GM12878 (cell line): ENCODE results near the gene HDGF. TPM values are rescaled to one million over a fixed set of nuclear protein-coding genes. Genes with fewer than 3 reads are reported as not detected.

Experiments used
- ATF3 ChIP-seq: IDR thresholded peaks from 2 replicates; pipeline ENCODE4 v1.6.1; 2011; ENCODE audit warnings: low read depth, mild to moderate bottlenecking, low read length, moderate library complexity, borderline replicate concordance; ENCODE audit errors: extremely low read depth
- BCLAF1 ChIP-seq: fragments of 450-650 bp; IDR thresholded peaks from 2 replicates; pipeline ENCODE4 v1.6.1; 2017; ENCODE audit warnings: antibody characterized with exemption, mild to moderate bottlenecking, moderate library complexity
- CHD4 ChIP-seq: fragments of 200-600 bp; sonication (generic); IDR thresholded peaks from 2 replicates; pipeline ENCODE4 v1.6.1; 2016; ENCODE audit warnings: mild to moderate bottlenecking
- IKZF1 ChIP-seq: fragments of 450-650 bp; conservative IDR thresholded peaks from 2 replicates; pipeline ENCODE4 v1.6.1; 2017; ENCODE audit warnings: antibody characterized with exemption, mild to moderate bottlenecking
- KAT2A ChIP-seq: conservative IDR thresholded peaks from 2 replicates; pipeline ENCODE4 v1.6.1; 2011; ENCODE audit warnings: low read depth, low read length; ENCODE audit not compliant: control insufficient read depth
- MEF2A ChIP-seq: IDR thresholded peaks from 2 replicates; pipeline ENCODE4 v1.6.1; 2011; ENCODE audit warnings: low read depth, mild to moderate bottlenecking, low read length, moderate library complexity; ENCODE audit not compliant: insufficient read depth
- MTA2 ChIP-seq: fragments of 450-650 bp; IDR thresholded peaks from 2 replicates; pipeline ENCODE4 v1.6.1; 2016; ENCODE audit warnings: low read depth, mild to moderate bottlenecking, moderate library complexity
- PAX8 ChIP-seq: fragments of 450-650 bp; IDR thresholded peaks from 2 replicates; pipeline ENCODE4 v1.6.1; 2017; ENCODE audit warnings: mild to moderate bottlenecking, moderate library complexity
- POLR2A ChIP-seq: IDR thresholded peaks from 2 replicates; pipeline ENCODE4 v1.6.1; 2011; ENCODE audit warnings: low read depth, mild to moderate bottlenecking, low read length
- POLR2AphosphoS5 ChIP-seq: IDR thresholded peaks from 2 replicates; pipeline ENCODE4 v1.6.1; 2011; ENCODE audit warnings: mild to moderate bottlenecking, low read length, inconsistent platforms
- SIX5 ChIP-seq: IDR thresholded peaks from 2 replicates; pipeline ENCODE4 v1.6.1; 2011; ENCODE audit warnings: mild to moderate bottlenecking, low read depth, low read length, moderate library complexity; ENCODE audit not compliant: severe bottlenecking
- SMARCA5 ChIP-seq: fragments of 450-650 bp; IDR thresholded peaks from 2 replicates; pipeline ENCODE4 v1.6.1; 2017; ENCODE audit warnings: mild to moderate bottlenecking
- SUZ12 ChIP-seq: fragments of 200-600 bp; sonication (generic); IDR thresholded peaks from one replicate; pipeline ENCODE4 v1.6.1; 2018; ENCODE audit warnings: antibody characterized with exemption, mild to moderate bottlenecking; ENCODE audit not compliant: unreplicated experiment
- TCF12 ChIP-seq: IDR thresholded peaks from 2 replicates; pipeline ENCODE4 v1.6.1; 2011; ENCODE audit warnings: low read depth, mild to moderate bottlenecking, low read length
- polyA plus RNA-seq, 11 experiments: library from polyadenylated mRNA; depleted of rRNA in 4 of 11; unstranded in 6 of 11; stranded (reverse) in 5 of 11; fragments of >200 nt; fragmentation: Nextera tagmentation in 4 of 11; fragmentation: Illumina TruSeq in 1 of 11; extraction: Ambion mirVana in 4 of 11; extraction: Trizol in 1 of 11; gene quantifications; 1 replicate in 1 of 11; 2 replicates in 10 of 11; pipeline versions ENCODE4 v1.2.1 to v1.2.3, GENCODE V29; 2011 to 2016; ENCODE audit warnings: inconsistent platforms in 2 of 11, missing spikeins in 2 of 11, low read depth in 1 of 11
- total RNA-seq, 4 experiments: library from RNA; depleted of rRNA in 3 of 4; stranded (reverse); fragments of >200 nt in 3 of 4; fragmentation: Illumina TruSeq in 1 of 4; extraction: Trizol in 1 of 4; gene quantifications; 2 replicates each; pipeline versions ENCODE4 v1.2.1 to v1.2.3, GENCODE V29; 2013 to 2021

HDGF gene
- total and polyA plus RNA-seq, 10 of the 15 experiments (the other 5 are each of a cell fraction or from before 2014, with no cell fraction given) = 28.3 to 372 (median 209) TPM

GRCh38 chr1:156772222-156772621 is 20.7 kb upstream of the HDGF start (continued):
- TF ChIP-seq IKZF1 (no peak), KAT2A (no peak), PAX8 (no peak), BCLAF1 (no peak), CHD4 (no peak), ATF3 (no peak), POLR2AphosphoS5 (no peak), MEF2A (no peak), POLR2A (no peak), SIX5 (no peak), TCF12 (no peak), SUZ12 (no peak), SMARCA5 (no peak), MTA2 (no peak)
